Heart right ventricle (tissue), 16 donors: ENCODE data around the gene SCO1. TPM values are rescaled to one million over a fixed set of nuclear protein-coding genes. Genes with fewer than 3 reads are reported as not detected.
"Not testable (repeated sequence)": the region's sequence is repeated elsewhere in the genome, so short reads cannot be mapped to it uniquely, and the experiment has no call there.

Experiments used
- ATAC-seq, 8 donors: fragments of 200-7000 bp; cut with Tn5 transposase; one replicate each; pipeline ENCODE4 v1.9.1; 2020; ENCODE audit warnings: mild to moderate bottlenecking in 8 of 8, moderate library complexity in 8 of 8, moderate number of reproducible peaks in 1 of 8
- DNase-seq, 2 donors: peaks; one replicate each; pipeline ENCODE4 v3.0.0-alpha.2; 2020
- H3K27ac ChIP-seq, 10 donors: fragments of 200-600 bp; sonication (generic) in 2 of 10; one replicate each; pipeline versions ENCODE4 v1.5.0 to v1.8.0; 2020 to 2022; ENCODE audit warnings: mild to moderate bottlenecking in 3 of 10
- H3K27me3 ChIP-seq, 7 donors: fragments of 200-600 bp; one replicate each; pipeline ENCODE4 v1.8.0; 2021 to 2022; ENCODE audit warnings: mild to moderate bottlenecking in 2 of 7
- H3K36me3 ChIP-seq, 9 donors: fragments of 200-600 bp; sonication (generic) in 1 of 9; one replicate each; pipeline versions ENCODE4 v1.5.0 to v1.8.0; 2020 to 2022; ENCODE audit warnings: mild to moderate bottlenecking in 2 of 9
- H3K4me1 ChIP-seq, 9 donors: fragments of 200-600 bp; sonication (generic) in 1 of 9; one replicate each; pipeline versions ENCODE4 v1.5.0 to v1.8.0; 2020 to 2022; ENCODE audit warnings: mild to moderate bottlenecking in 4 of 9
- H3K4me3 ChIP-seq, 10 donors: fragments of 200-600 bp; sonication (generic) in 2 of 10; one replicate each; pipeline versions ENCODE4 v1.5.0 to v1.8.0; 2020 to 2022; ENCODE audit warnings: mild to moderate bottlenecking in 7 of 10, moderate library complexity in 2 of 10
- H3K9me3 ChIP-seq, 11 donors: fragments of 200-600 bp in 10 of 11; sonication (generic) in 2 of 11; one replicate each; pipeline versions ENCODE4 v1.5.0 to v1.8.0; 2013 to 2022; ENCODE audit warnings: mild to moderate bottlenecking in 2 of 11, control low read depth in 1 of 11, moderate library complexity in 1 of 11
- WGBS, 2 donors: extraction: QIAGEN DNeasy Blood & Tissue Kit; methylation state at CpG; one replicate each; pipeline ENCODE4 v1.1.7; 2013; ENCODE audit warnings: inconsistent platforms in 1 of 2; 5-methylcytosine and 5-hydroxymethylcytosine counted together
- intact Hi-C, 10 donors: fragments of 100-400 bp; cut with DNase I; formaldehyde crosslinking; loops; one replicate each; pipeline versions ENCODE4 v1.11.1 to v1.14.2; 2022
- polyA plus RNA-seq, 2 donors: library from polyadenylated mRNA; stranded (reverse); fragments of 200-250 nt; gene quantifications; one replicate each; pipeline ENCODE4 v1.2.3, GENCODE V29; 2013
- total RNA-seq, 10 donors: library from RNA; stranded (reverse); fragmentation: NEBNext Ultra II Directional in 3 of 10; extraction: Animal tissue kit (Norgen Biotek cat#: 25700) in 3 of 10; gene quantifications; one replicate each; pipeline versions ENCODE4 v1.2.1 to v1.2.4, GENCODE V29; 2021 to 2023
- TF ChIP-seq, protein P1 (sequence below), 9 donors: fragments of 200-600 bp; sonication (generic) in 2 of 9; IDR thresholded peaks; one replicate each; pipeline versions ENCODE4 v1.5.0 to v1.8.0; 2021 to 2022; ENCODE audit warnings: antibody characterized with exemption in 9 of 9, mild to moderate bottlenecking in 5 of 9, moderate library complexity in 1 of 9
- donor health status: Arrhythmogenic right ventricular cardiomyopathy.
- donor health status: ischemic (EF 13 %, LVEDD 7.1; RV severe dilation, severe dysfunction).
- donor health status: healthy with polysubstance abuse.
- donor health status: DM: no; HTN: yes; CAD: no.
- donor health status: DM: no; HTN: no; CAD: no.
- donor health status: ischemic (EF 25% LVEDD 6.9; RV normal size, moderate dysfunction).
- donor health status: ischemic (EF 25% LVEDD 5.7; RV mildly dilated, moderate dysfunction).
- donor health status: healthy.
- donor health status: DM: yes; HTN: yes; CAD: no.
- donor health status: Ischemic cardiomyopathy.
- donor health status: ischemic (EF 35%, LVEDD 5.7; RV mildly dilated, moderate dysfunction).
- donor health status: nonischemic (EF 11% LVEDD 7.7; RV severe dilation, severe dysfunction).
- donor health status: DM: yes; HTN: yes; CAD: no.
- donor health status: PGD.
- donor health status: ischemic (EF 29% LVEDD 5.4; RV normal size, mild dysfunction).
- donor health status: nonischemic (EF 23%, LVEDD 6.1; RV moderate dilation, normal function).

SCO1 gene
- total and polyA plus RNA-seq, 12 donors: 4.5 to 43.4 (median 35.7) TPM

DNA sequence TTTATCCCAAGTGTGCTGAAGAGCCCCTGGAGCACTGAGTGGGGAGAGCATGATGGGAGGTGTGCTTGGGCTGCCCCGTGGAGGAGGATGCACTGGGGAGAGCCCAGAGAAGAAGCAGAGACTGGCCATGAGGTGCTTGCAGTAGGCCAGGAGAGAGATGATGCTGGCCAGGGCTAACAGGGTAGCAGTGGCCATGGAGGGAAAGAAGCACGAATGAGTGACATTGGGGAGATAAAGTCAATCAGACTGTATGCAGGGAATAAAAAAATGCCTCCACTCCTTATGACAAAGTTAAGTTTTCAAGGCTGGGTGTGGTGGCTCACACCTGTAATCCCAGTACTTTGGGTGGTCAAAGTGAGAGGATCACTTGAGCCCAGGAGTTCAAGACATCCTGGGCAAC lies 37.9 kb upstream of the SCO1 start:
- H3K36me3 ChIP-seq: no peaks in the 10 kb centered on the region
- H3K4me3 ChIP-seq: no peak overlapping the region
- 69 to 74% methylated on average over 2 of the region's 2 CpGs for WGBS, 2 donors
- H3K4me1 ChIP-seq: peaks cover 0 to 9% (median 0%) of the 10 kb centered on the region in 9 donors
- no peaks in the 10 kb centered on the region for H3K27me3 ChIP-seq
- no peak overlapping the region for H3K27ac ChIP-seq
- no peak for DNase-seq
- no peaks in the 10 kb centered on the region for H3K9me3 ChIP-seq
- TF ChIP-seq, protein P1, sequence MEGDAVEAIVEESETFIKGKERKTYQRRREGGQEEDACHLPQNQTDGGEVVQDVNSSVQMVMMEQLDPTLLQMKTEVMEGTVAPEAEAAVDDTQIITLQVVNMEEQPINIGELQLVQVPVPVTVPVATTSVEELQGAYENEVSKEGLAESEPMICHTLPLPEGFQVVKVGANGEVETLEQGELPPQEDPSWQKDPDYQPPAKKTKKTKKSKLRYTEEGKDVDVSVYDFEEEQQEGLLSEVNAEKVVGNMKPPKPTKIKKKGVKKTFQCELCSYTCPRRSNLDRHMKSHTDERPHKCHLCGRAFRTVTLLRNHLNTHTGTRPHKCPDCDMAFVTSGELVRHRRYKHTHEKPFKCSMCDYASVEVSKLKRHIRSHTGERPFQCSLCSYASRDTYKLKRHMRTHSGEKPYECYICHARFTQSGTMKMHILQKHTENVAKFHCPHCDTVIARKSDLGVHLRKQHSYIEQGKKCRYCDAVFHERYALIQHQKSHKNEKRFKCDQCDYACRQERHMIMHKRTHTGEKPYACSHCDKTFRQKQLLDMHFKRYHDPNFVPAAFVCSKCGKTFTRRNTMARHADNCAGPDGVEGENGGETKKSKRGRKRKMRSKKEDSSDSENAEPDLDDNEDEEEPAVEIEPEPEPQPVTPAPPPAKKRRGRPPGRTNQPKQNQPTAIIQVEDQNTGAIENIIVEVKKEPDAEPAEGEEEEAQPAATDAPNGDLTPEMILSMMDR (IDR thresholded peaks at IDR 0.05): no peak
- intact Hi-C loops: loop anchor here in 2 of 10 donors (5.0 kb wide), 1 partner anchor 112 kb away; no protein-coding TSS in a partner anchor
- ATAC-seq: no peak

DNA sequence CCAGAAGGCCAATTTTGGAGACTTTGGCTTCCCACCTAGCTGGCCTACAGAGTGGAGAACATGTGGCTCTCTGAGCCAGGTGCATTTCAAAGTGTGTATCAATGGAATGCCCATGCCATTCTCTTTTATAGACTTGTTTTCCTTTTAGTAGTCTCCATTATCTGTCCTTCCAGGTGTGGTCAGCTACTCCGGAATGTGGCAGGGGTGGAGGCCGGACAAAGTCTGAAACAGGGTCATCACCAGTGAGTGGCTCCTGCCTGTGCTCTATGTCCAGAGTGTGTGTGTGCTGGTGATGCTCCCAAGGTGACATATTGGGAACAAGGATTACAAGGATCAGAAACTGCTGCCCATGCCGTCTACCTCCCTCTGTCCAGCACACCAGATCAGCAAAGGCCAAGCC lies 36.3 kb upstream of the SCO1 start:
- DNase-seq: no peak
- peaks cover 0 to 17% (median 5%) of the 10 kb centered on the region in 9 donors for H3K4me1 ChIP-seq
- TF ChIP-seq, protein P1 (IDR thresholded peaks at IDR 0.05): no peak
- no peak for ATAC-seq
- H3K9me3 ChIP-seq: no peaks in the 10 kb centered on the region
- no peaks in the 10 kb centered on the region for H3K36me3 ChIP-seq
- no peak overlapping the region for H3K27ac ChIP-seq
- intact Hi-C loops: no loop called here
- 92 to 93% methylated on average over 3 of the region's 3 CpGs for WGBS, 2 donors
- H3K27me3 ChIP-seq: no peaks in the 10 kb centered on the region
- H3K4me3 ChIP-seq: no peak overlapping the region

DNA sequence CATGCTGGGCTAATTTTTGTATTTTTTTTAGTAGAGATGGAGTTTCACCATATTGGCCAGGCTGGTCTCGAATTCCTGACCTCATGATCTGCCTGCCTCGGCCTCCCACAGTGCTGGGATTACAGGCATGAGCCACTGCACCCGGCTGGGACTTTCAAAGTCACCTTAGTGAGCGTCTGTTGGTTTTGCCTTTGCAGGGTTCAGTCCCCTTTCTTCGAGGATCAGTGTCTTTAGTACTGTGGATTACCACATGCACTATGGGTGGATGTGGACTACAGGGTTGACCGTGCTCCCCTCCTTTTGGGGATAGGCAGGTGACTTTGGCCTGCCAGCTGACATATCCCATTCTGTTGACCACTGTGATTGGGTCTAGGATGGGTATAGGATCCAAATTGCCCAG lies 34.8 kb upstream of the SCO1 start:
- peaks cover 0 to 13% (median 5%) of the 10 kb centered on the region in 9 donors for H3K4me1 ChIP-seq
- H3K4me3 ChIP-seq, DNase-seq, H3K36me3 ChIP-seq, ATAC-seq, H3K27me3 ChIP-seq, intact Hi-C loops, H3K9me3 ChIP-seq, H3K27ac ChIP-seq: not testable (repeated sequence)
- WGBS, 2 donors: 89 to 90% methylated on average over 6 of the region's 6 CpGs

DNA sequence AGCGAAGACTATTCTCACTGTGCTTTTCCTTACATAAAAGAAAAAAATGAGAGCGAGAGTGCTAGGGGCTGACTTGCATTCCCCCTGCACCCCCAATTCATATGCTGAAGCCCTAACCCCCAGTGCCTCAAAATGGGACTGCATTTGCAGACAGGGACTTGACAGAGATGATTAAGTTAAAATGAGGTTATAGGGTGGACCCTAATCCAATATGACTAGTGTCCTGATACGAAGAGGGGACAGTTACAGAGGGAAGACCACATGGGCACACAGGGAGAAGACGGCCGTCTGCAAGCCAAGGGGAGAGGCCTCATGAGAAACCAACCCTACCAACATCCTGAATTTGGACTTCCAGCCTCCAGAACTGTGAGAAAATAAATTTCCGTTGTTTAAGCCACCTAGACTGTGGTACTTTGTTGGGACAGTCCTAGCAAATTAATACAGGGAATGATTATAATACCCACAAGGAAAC lies 34.1 kb upstream of the SCO1 start:
- H3K4me3 ChIP-seq: no peak overlapping the region
- no peaks in the 10 kb centered on the region for H3K9me3 ChIP-seq
- TF ChIP-seq, protein P1 (IDR thresholded peaks at IDR 0.05): no peak
- 97 to 98% methylated on average over 6 of the region's 6 CpGs for WGBS, 2 donors
- no peak overlapping the region for H3K27ac ChIP-seq
- ATAC-seq (no peak), DNase-seq (no peak)
- peaks cover 0 to 9% (median 0%) of the 10 kb centered on the region in 9 donors for H3K36me3 ChIP-seq
- H3K27me3 ChIP-seq: no peaks in the 10 kb centered on the region
- peaks cover 0 to 13% (median 5%) of the 10 kb centered on the region in 9 donors for H3K4me1 ChIP-seq
- intact Hi-C loops: no loop called here

DNA sequence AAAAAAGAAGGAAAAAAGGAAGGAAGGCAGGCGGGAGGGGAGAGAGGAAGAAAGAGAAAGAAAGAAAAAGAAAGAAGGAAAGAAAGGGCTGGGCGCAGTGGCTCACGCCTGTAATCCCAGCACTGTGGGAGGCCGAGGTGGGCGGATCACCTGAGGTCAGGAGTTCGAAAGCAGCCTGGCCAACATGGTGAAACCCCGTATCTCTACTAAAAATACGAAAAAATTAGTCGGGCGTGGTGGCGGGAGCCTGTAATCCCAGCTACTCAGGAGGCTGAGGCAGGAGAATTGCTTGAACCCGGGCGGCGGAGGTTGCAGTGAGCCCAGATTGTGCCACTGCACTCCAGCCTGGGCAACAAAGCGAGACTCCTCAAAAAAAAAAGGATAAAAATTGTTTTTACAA lies 32.9 kb upstream of the SCO1 start:
- 20 to 21% methylated on average over 15 of the region's 15 CpGs for WGBS, 2 donors
- intact Hi-C loops: not testable (repeated sequence)

More for the DNA sequence above, 32.9 kb upstream of the SCO1 start:
- not testable (repeated sequence) for H3K27me3 ChIP-seq, ATAC-seq, H3K9me3 ChIP-seq, DNase-seq
- H3K36me3 ChIP-seq: peaks cover 0 to 20% (median 0%) of the 10 kb centered on the region in 9 donors
- peak overlapping the region; percentile 65 to 88 (median 77) for H3K4me3 ChIP-seq
- peaks cover 0 to 13% (median 5%) of the 10 kb centered on the region in 9 donors for H3K4me1 ChIP-seq
- H3K27ac ChIP-seq: peak overlapping the region; percentile 87 to 98 (median 93)
